ENCODE measurements around the gene KLF16.

GRCh38 chr19:1861599-1862031 lies 1.8 kb downstream of the KLF16 start:
- TF ChIP-seq EZH2phosphoT487 (IDR thresholded peaks at IDR 0.05; ENCODE audit: low read length) (no peak), CTCF (IDR thresholded peaks at IDR 0.05; ENCODE audit: low read length) (no peak)

Measured in MM.1S (cell line).